Activated T-helper 2 cell treated with anti-CD3 and anti-CD28 coated beads, Interferon-gamma antibody, Interleukin-2, Interleukin-4, amounts not matched to agents 10 μg/mL and 5 μg/mL and 100 μg/mL, durations not matched to agents 14 hours and 24 hours and 36 hours (primary cell): Measurements from ENCODE around the gene SLC44A4. TPM values are rescaled to one million over a fixed set of nuclear protein-coding genes. Genes with fewer than 3 reads are reported as not detected.

ENCODE experiments used
- total RNA-seq: library from RNA; stranded (reverse); gene quantifications from 2 replicates; pipeline ENCODE4 v1.2.3, GENCODE V29; 2022

Gene SLC44A4
- total RNA-seq, 1 donor from 2014 or later, result 0.18 TPM

Other genes with a start within 250 kb of the SLC44A4 start
- gene BAG6, start 226.3 kb downstream of the SLC44A4 start, total RNA-seq, result 330 and 335 TPM in 2 replicates
- 2.3 and 2.4 TPM in 2 replicates for gene APOM, start 223.1 kb downstream of the SLC44A4 start, total RNA-seq
- 18.1 and 19.3 TPM in 2 replicates for gene C6orf47, start 218.2 kb downstream of the SLC44A4 start, total RNA-seq
- 31.5 and 34.7 TPM in 2 replicates for gene GPANK1, start 214.0 kb downstream of the SLC44A4 start, total RNA-seq
- gene CSNK2B, start 212.9 kb downstream of the SLC44A4 start, total RNA-seq, result 266 and 279 TPM in 2 replicates
- 31.0 and 32.1 TPM in 2 replicates for gene LY6G5B, start 209.0 kb downstream of the SLC44A4 start, total RNA-seq
- gene LY6G5C, start 197.9 kb downstream of the SLC44A4 start, total RNA-seq, result 4.6 and 4.8 TPM in 2 replicates
- 51.4 and 52.7 TPM in 2 replicates for gene ABHD16A, start 175.7 kb downstream of the SLC44A4 start, total RNA-seq
- not detected in 2 replicates for gene LY6G6F, start 172.1 kb downstream of the SLC44A4 start, total RNA-seq
- gene LY6G6D, start 163.6 kb downstream of the SLC44A4 start, total RNA-seq, result not detected in 2 replicates
- gene LY6G6C, start 157.3 kb downstream of the SLC44A4 start, total RNA-seq, result not detected in 2 replicates
- gene MPIG6B, start 155.6 kb downstream of the SLC44A4 start, total RNA-seq, result not detected in 2 replicates
- gene DDAH2, start 149.7 kb downstream of the SLC44A4 start, total RNA-seq, result 5.8 and 7.7 TPM in 2 replicates
- 412 and 423 TPM in 2 replicates for gene CLIC1, start 142.5 kb downstream of the SLC44A4 start, total RNA-seq
- gene MSH5, start 139.0 kb downstream of the SLC44A4 start, total RNA-seq, result 82.8 and 93.3 TPM in 2 replicates
- gene SAPCD1, start 116.3 kb downstream of the SLC44A4 start, total RNA-seq, result 16.4 and 18.9 TPM in 2 replicates
- 5.6 and 5.9 TPM in 2 replicates for gene VWA7, start 101.7 kb downstream of the SLC44A4 start, total RNA-seq
- gene VARS1, start 83.2 kb downstream of the SLC44A4 start, total RNA-seq, result 166 and 176 TPM in 2 replicates
- 130 TPM in 2 replicates for gene LSM2, start 72.0 kb downstream of the SLC44A4 start, total RNA-seq
- 2.1 and 2.4 TPM in 2 replicates for gene HSPA1L, start 63.7 kb downstream of the SLC44A4 start, total RNA-seq
- gene HSPA1A, start 63.5 kb downstream of the SLC44A4 start, total RNA-seq, result 112 and 118 TPM in 2 replicates
- gene HSPA1B, start 51.3 kb downstream of the SLC44A4 start, total RNA-seq, result 116 and 120 TPM in 2 replicates
- gene NEU1, start 16.2 kb downstream of the SLC44A4 start, total RNA-seq, result 21.3 and 21.6 TPM in 2 replicates
- gene EHMT2, start 18.7 kb upstream of the SLC44A4 start, total RNA-seq, result 76.3 and 76.5 TPM in 2 replicates
- gene ZBTB12, start 23.1 kb upstream of the SLC44A4 start, total RNA-seq, result 4.8 and 4.9 TPM in 2 replicates
- 1.1 and 1.4 TPM in 2 replicates for gene C2, start 48.7 kb upstream of the SLC44A4 start, total RNA-seq
- 0.16 TPM in 1 of 2 replicates, not detected in the other for gene CFB, start 67.1 kb upstream of the SLC44A4 start, total RNA-seq
- gene NELFE, start 80.0 kb upstream of the SLC44A4 start, total RNA-seq, result 81.2 and 82.0 TPM in 2 replicates
- 93.7 and 99.5 TPM in 2 replicates for gene SKIC2, start 80.2 kb upstream of the SLC44A4 start, total RNA-seq
- 15.7 and 16.6 TPM in 2 replicates for gene DXO, start 93.1 kb upstream of the SLC44A4 start, total RNA-seq
- 2.6 and 3.1 TPM in 2 replicates for gene C4A, start 103.1 kb upstream of the SLC44A4 start, total RNA-seq
- 2.9 and 4.2 TPM in 2 replicates for gene C4B, start 135.8 kb upstream of the SLC44A4 start, total RNA-seq
- gene CYP21A2, start 159.4 kb upstream of the SLC44A4 start, total RNA-seq, result 0.25 and 0.39 TPM in 2 replicates
- gene TNXB, start 230.3 kb upstream of the SLC44A4 start, total RNA-seq, result 4.3 and 5.0 TPM in 2 replicates
- 86.9 and 91.2 TPM in 2 replicates for gene ATF6B, start 249.2 kb upstream of the SLC44A4 start, total RNA-seq